ENCODE measurements around the gene SIGLEC7. TPM values are rescaled to one million over a fixed set of nuclear protein-coding genes. Genes with fewer than 3 reads are reported as not detected.

The SIGLEC7 gene
- total RNA-seq, 1 experiment from 2014 or later = not detected

DNA sequence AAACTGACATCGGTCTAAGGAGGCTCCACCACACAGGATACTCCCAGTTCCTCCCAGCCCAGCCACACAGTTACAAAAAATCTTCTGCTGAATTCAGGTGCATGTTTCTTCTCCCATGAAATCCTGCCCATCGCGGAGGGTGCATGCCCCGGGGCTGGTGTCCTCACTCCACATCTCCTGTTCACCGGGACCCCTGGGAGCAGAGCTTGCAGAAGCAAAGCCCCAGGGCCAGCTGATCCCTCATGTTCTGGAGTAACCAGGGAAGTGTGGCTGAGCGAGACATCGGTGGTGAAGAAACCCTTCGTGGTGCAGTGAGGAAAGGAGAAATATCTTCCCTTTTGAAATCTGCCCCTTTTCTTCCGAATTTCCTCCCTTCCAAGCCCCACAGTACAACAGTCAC is 18.3 kb upstream of the SIGLEC7 start:
- Histone ChIP-seq H4K20me1 (ENCODE audit: low read length) (no peaks in the 10 kb centered on the region), H3K9me2 (replicated peaks; ENCODE audit: low read length) (no peaks in the 10 kb centered on the region), H3K4me1 (ENCODE audit: insufficient read depth, low read length) (peaks cover 18% of the 10 kb centered on the region), H3K79me2 (ENCODE audit: low read length) (no peaks in the 10 kb centered on the region), H3K36me3 (ENCODE audit: low read depth, low read length) (no peaks in the 10 kb centered on the region), H3F3A (ENCODE audit: low read length, unreplicated experiment) (no peaks in the 10 kb centered on the region), H2AFZ (ENCODE audit: low read length) (no peak overlapping the region), H3K27me3 (ENCODE audit: low read length) (peaks cover 3% of the 10 kb centered on the region; the same call in 1 of the 2 replicates), H3K27ac (ENCODE audit: low read length) (no peak overlapping the region), H3K9ac (ENCODE audit: low read length) (no peak overlapping the region), H3K9me3 (ENCODE audit: low read length) (no peaks in the 10 kb centered on the region), H3K4me3 (ENCODE audit: low read length) (no peak overlapping the region), H3K4me2 (ENCODE audit: low read length) (no peak overlapping the region)
- TF ChIP-seq EZH2 (IDR thresholded peaks at IDR 0.05; ENCODE audit: low read length, unreplicated experiment) (no peak), EZH2phosphoT487 (IDR thresholded peaks at IDR 0.05; ENCODE audit: borderline replicate concordance, low read length) (no peak), CTCF (conservative IDR thresholded peaks at IDR 0.05; ENCODE audit: low read depth, low read length) (no peak)
- ChIA-PET CTCF (no interaction called here), POLR2A (ENCODE audit: unreplicated experiment) (no interaction called here)
- no peak for DNase-seq
- intact Hi-C loops (cut with micrococcal nuclease) = no loop called here
- no TSS peak for BruUV-seq (replicated peaks)
- no peak for ATAC-seq

DNA sequence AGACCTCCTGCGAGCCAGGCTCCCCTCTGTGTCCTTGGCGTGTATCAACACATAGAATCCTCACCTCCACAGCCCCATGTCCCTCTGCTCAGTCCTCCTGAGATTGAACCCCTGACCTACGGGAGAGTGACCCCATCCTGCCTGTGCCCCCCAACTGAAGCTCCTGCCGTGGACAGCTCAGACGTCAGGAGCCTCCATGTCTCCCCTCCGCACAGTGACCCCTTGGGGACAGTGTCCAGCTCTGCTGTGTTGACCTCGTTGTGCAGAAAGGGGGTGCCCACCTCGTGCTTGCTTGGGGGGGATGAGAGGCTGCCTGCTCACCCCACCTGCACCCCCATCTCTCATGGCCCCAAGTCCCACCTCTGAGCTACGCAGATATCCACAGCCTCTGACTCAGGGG is 17.9 kb upstream of the SIGLEC7 start:
- H3K9me2 ChIP-seq (replicated peaks; ENCODE audit: low read length) = no peaks in the 10 kb centered on the region
- H3K9ac ChIP-seq (ENCODE audit: low read length) = no peak overlapping the region
- no peaks in the 10 kb centered on the region for H3K9me3 ChIP-seq (ENCODE audit: low read length)
- no peak for ATAC-seq
- H3K4me3 ChIP-seq (ENCODE audit: low read length) = no peak overlapping the region
- H4K20me1 ChIP-seq (ENCODE audit: low read length) = no peaks in the 10 kb centered on the region
- no peak overlapping the region for H2AFZ ChIP-seq (ENCODE audit: low read length)
- no peaks in the 10 kb centered on the region for H3K79me2 ChIP-seq (ENCODE audit: low read length)
- intact Hi-C loops (cut with micrococcal nuclease) = no loop called here
- CTCF ChIA-PET = no interaction called here
- TF ChIP-seq EZH2 (IDR thresholded peaks at IDR 0.05; ENCODE audit: low read length, unreplicated experiment) (no peak), CTCF (conservative IDR thresholded peaks at IDR 0.05; ENCODE audit: low read depth, low read length) (no peak), EZH2phosphoT487 (IDR thresholded peaks at IDR 0.05; ENCODE audit: borderline replicate concordance, low read length) (no peak)
- BruUV-seq (replicated peaks) = no TSS peak
- H3K27me3 ChIP-seq (ENCODE audit: low read length) = peaks cover 3% of the 10 kb centered on the region; the same call in 1 of the 2 replicates
- POLR2A ChIA-PET (ENCODE audit: unreplicated experiment) = no interaction called here
- DNase-seq = no peak
- no peak overlapping the region for H3K27ac ChIP-seq (ENCODE audit: low read length)
- H3K36me3 ChIP-seq (ENCODE audit: low read depth, low read length) = no peaks in the 10 kb centered on the region
- H3F3A ChIP-seq (ENCODE audit: low read length, unreplicated experiment) = no peaks in the 10 kb centered on the region
- H3K4me1 ChIP-seq (ENCODE audit: insufficient read depth, low read length) = peaks cover 22% of the 10 kb centered on the region
- no peak overlapping the region for H3K4me2 ChIP-seq (ENCODE audit: low read length)

DNA sequence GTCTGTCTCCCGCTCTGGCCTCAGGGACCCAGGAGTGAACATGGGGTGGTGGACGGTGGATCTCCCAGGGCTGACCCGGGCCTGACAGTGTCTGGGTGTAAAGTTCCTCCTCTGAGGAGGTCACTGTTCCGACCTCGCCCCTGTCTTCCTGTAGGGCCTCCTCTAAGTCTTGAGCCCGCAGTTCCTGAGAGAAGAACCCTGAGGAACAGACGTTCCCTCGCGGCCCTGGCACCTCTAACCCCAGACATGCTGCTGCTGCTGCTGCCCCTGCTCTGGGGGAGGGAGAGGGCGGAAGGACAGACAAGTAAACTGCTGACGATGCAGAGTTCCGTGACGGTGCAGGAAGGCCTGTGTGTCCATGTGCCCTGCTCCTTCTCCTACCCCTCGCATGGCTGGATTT is 17.4 kb upstream of the SIGLEC7 start, which contains the start of gene SIGLEC9:
Gene SIGLEC9 (plus strand): TSS at position 178 of the 400 bp plus-strand sequence. CDS start 69 bp downstream, at position 247.
- Histone ChIP-seq H3K4me2 (ENCODE audit: low read length) (no peak within 1 kb of the TSS), H2AFZ (ENCODE audit: low read length) (no peak within 1 kb of the TSS), H3K9me2 (replicated peaks; ENCODE audit: low read length) (no peaks in the 10 kb centered on the region), H4K20me1 (ENCODE audit: low read length) (no peaks in the 10 kb centered on the region), H3F3A (ENCODE audit: low read length, unreplicated experiment) (no peaks in the 10 kb centered on the region), H3K9ac (ENCODE audit: low read length) (no peak within 1 kb of the TSS), H3K4me3 (ENCODE audit: low read length) (no peak within 1 kb of the TSS), H3K27me3 (ENCODE audit: low read length) (no peaks in the 10 kb centered on the region), H3K36me3 (ENCODE audit: low read depth, low read length) (no peaks in the 10 kb centered on the region), H3K27ac (ENCODE audit: low read length) (no peak within 1 kb of the TSS), H3K4me1 (ENCODE audit: insufficient read depth, low read length) (peaks cover 25% of the 10 kb centered on the region), H3K9me3 (ENCODE audit: low read length) (no peaks in the 10 kb centered on the region), H3K79me2 (ENCODE audit: low read length) (no peaks in the 10 kb centered on the region)
- BruUV-seq (replicated peaks) = no TSS peak
- intact Hi-C loops (cut with micrococcal nuclease) = no loop called here
- DNase-seq = no peak
- no peak for ATAC-seq
- TF ChIP-seq EZH2phosphoT487 (IDR thresholded peaks at IDR 0.05; ENCODE audit: borderline replicate concordance, low read length) (no peak), EZH2 (IDR thresholded peaks at IDR 0.05; ENCODE audit: low read length, unreplicated experiment) (no peak), CTCF (conservative IDR thresholded peaks at IDR 0.05; ENCODE audit: low read depth, low read length) (no peak)
- ChIA-PET CTCF (no interaction called here), POLR2A (ENCODE audit: unreplicated experiment) (no interaction called here)

All from PC-3 (cell line).